ENCODE results near the gene ISG15. TPM values are rescaled to one million over a fixed set of nuclear protein-coding genes. Genes with fewer than 3 reads are reported as not detected.
"Not testable (repeated sequence)": the region's sequence is repeated elsewhere in the genome, so short reads cannot be mapped to it uniquely, and the experiment has no call there.

The ISG15 gene
- total RNA-seq, 1 donor from 2014 or later: 11.0 TPM

DNA sequence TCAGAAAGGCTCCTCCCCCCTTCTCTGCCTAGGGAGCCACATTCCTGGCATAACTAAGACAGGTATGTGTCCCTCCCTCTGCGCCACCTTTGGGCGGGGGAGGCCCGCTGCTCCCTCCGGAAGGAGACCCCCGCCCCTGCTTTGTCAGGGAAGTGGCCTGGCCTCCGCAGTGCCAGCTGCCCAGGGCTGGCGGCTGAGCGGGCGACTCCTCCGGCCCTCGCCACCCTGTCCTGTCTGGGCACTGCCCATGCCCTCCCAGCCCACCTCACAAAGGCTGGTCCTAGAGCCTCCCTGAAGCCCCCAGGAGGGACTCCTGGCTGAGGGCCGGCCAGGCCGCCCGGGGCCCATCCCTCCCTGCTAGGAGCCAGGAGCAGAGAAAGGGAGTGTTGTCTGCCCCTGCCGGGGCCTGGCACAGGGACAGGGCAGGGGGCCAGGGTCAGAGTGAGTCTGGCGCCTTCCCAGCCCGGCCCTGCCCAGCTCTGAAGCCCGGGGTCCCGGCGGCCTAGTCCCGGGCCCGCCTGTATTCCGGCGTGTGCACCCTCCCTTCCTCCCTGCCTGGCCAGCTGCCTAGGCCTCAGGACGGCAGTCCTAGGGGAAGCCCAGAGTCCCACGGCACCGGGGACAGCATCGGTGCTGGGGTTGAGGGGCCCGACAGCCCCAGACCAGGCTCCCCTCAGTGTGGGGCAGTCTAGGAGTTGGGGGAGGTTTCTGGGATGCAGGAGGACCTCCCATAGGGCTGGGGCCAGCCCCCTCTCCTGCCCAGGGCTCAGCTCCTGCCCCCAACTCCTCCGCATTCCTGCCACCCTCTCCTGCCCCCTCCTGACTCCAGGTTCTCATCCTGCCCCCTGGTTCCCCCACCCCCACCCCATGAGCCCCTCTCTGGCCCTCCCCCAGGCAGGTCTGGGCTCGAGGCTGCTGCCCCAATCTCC lies 11.7 kb downstream of the ISG15 start:
- FAIRE-seq (no peak), DNase-seq (ENCODE audit: low spot score in 2 of 2) (no peak)

DNA sequence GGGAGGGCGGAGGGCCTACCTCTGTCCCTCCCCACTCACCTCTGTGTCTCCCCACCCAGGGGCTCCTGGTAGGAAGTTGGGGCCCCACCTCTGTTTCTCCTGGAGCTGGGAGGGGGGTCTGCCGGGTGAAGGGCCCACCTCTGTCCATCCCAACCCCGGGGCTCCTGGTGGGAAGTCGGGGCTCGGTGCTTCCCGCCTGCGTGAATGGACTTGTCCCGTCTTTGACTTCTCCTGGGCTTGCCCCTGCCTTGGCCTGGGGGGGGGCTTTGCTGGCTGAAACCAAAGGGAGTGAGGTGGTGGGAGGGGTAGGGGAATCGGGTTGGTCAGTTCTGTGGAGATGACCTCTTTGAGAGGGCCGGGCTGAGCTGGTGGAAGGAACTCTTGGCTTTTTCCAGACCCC lies 12.4 kb downstream of the ISG15 start:
- DNase-seq (ENCODE audit: low spot score in 2 of 2) (no peak), FAIRE-seq (no peak)

DNA sequence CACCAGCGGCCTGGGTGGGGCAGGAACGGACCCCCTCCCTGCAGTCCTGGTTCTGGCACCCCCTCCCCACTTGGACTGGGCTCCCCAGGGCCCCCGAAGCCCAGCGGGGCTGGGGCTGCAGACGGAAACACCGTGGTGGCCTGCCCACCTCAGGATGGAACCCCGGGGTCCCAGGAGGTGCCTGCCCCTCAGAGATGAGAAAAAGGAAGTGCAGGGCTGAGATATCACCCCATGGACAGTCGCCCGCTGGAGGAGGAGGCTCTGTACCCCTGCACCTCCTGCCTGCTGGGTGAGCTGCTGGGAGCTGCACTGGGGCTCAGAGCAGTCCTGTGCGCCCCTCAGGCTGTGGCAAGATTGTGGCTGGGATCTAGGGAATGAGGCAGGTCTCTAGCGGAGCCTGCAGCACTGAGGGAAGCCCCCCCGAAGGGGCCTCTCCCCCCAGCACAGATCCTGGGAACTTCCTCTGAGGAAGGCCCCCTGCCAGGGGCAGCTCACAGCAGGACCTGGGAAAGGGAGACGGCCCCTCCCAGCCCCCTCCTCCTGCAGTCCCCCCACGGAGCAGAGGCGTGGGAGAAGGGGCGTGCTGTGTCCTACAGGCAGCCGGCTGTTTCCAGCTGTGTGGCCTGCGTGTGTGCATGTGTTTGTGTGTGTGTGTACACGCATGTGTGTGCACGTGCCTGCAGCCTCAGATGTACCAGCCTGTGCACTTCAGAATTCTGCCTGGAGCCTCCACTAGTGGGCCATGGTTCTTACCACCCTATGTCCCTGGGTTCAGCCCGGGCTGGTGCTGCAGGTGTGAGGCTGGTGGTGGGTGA lies 13.5 kb downstream of the ISG15 start:
- DNase-seq (ENCODE audit: low spot score in 2 of 2): no peak
- FAIRE-seq: no peak

DNA sequence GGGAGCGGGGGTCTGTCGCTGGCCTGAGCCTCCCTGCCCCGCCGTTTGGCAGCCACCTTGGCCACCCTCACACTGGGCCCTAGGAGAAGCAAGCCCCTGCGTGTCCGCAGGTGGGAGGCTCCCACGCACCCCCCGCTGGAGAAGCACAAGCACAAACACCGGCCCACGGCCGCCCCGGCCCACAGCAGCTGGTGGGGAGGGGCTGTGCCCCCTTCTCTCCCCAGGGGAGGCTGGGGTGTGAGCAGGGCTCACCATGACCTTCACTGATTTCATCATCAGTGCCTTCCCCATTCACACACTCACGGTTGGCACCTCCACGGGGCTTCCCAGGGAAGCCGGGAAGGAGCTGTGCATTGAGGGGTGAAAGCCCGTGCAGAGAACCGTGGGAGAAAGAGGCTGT lies 14.5 kb downstream of the ISG15 start:
- DNase-seq (ENCODE audit: low spot score in 2 of 2) (no peak), FAIRE-seq (no peak)

DNA sequence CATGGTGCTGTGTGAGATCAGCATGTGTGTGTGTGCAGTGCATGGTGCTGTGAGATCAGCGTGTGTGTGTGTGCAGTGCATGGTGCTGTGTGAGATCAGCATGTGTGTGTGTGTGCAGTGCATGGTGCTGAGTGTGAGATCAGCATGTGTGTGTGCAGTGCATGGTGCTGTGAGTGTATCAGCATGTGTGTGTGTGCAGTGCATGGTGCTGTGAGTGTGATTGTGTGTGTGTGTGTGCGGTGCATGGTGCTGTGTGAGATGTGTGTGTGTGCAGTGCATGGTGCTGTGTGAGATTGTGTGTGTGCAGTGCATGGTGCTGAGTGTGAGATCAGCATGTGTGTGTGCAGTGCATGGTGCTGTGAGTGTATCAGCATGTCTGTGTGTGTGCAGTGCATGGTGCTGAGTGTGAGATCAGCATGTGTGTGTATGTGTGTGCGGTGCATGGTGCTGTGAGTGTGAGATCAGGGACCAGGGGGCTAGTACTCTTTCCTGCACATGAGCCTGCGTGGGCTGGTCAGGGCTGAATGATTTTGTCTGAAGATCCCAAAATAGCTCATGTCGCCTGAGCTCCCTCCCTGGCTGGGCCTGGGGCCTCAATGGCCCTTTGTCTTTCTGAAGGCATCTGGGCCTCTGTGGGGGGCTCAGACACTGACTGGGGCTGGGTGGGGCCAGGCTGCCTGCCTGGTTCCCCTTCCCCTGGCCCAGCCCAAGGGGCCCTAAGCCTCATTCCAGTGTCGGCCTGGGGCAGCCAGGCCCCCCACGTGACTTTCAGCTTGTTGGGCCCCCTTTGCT lies 17.8 kb downstream of the ISG15 start:
- not testable (repeated sequence) for DNase-seq (ENCODE audit: low spot score in 2 of 2); FAIRE-seq

DNA sequence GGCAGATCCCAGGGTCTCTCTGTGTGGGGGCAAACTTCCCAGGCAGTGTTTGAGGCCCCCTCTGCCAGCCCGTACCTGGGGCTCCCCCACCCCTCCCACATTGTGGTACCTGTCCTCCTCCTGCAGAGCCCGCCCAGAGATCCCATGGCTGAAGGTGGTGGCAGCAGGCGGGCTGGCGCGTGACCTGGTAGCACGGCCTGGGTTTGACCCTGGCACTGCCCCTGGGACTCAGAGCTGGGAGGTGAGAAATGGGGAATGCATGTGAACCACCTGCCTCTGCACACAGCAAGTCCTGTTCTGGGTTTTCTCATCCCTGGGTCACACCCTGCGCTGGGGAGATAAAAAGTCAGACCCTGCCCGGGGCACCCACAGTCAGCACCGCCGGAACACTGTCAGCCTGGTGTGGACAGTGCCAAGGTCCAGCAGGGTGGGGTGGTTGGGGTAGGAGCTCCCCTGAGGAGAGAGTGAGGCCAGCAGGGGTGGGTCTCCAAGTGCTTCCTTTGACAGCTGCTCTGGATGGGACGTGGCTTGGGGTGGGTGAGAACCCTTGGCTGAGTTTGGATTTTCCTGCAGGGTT lies 18.4 kb downstream of the ISG15 start:
- FAIRE-seq: no peak
- no peak for DNase-seq (ENCODE audit: low spot score in 2 of 2)

DNA sequence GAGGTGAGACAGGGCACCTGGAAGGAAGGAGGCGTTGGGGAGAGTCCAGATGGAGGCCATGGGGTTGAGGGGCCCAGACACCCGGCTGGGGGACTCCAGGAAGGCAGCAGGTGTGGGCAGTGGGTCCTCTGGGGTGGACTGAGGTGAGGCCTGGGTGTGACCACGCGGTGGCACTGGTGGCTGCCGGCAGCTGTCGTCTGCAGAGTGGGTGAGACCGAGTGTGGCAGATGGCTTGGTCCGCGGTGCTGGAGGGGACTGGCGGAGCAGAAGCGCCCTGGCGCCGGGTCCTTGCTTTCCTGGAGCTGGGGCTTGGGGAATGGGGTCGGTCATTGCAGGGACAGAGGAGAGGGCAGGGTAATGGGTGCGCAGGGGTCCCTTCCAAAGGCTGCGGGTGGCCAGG lies 19.1 kb downstream of the ISG15 start:
- DNase-seq (ENCODE audit: low spot score in 2 of 2) (no peak), FAIRE-seq (no peak)

DNA sequence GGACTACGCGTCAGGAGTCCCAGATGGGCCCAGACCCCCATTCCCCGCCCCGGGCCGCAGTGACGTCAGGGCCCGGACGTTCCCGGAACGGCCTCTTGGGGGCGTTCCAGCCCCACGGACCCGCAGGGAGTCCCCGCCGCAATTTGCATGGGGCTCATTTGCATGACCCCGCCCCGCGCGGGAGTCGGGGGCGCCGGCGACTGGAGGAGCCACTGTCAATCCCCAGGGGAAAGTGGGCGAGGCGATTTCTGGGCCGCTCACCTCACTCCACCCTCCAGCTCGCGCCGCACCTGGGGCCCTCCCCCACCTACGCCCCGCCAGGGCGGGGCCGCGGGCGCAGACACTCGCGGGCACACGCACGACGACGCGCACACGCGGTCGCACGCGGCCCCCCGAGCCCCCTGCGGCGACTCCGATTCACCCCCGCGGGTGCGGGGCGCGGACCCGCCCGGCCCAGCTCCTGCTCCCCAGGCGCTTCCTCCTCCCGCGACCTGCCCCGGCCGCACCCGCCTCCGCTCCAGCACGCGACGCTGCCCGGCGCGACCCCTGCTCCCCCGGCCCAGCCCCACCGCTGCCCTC lies 19.8 kb downstream of the ISG15 start:
- DNase-seq (ENCODE audit: low spot score in 2 of 2) (peak; percentile 90 to 91), FAIRE-seq (no peak)

DNA sequence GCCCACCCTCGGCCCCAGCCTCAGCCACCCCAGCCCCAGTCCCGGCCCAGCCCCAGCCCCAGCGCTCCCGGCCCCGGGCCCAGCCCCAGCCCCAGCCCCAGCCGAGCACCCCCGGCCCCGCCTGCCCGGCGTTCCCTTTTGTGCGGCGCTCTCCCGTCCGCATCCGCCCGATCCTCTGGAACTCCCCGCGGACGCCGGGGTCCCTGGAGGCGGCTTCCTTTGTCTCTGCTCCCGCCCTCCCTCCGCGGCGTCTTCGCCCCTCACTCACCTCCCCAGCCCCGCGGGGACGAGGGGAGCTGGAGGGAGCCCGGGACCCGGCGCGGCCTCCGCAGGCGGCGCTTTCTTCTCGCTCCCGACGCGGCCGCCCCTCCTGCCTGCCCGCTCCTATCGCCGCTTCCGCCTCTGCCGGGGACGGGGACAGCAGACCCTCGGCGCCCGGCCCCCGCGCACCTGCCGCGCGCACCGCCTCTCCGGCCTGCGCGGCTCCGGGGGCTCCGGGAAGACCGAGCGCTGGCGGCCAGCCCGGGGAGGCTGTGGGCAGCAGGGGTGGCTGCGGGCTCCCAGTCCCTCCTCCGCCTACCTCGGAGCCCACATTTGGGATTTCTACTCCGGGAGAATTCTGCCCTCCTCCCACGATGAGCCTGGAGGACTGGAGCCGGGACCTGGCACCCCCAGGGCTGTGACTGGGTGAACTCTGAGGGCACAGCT lies 20.6 kb downstream of the ISG15 start:
- DNase-seq (ENCODE audit: low spot score in 2 of 2) (no peak), FAIRE-seq (no peak)

DNA sequence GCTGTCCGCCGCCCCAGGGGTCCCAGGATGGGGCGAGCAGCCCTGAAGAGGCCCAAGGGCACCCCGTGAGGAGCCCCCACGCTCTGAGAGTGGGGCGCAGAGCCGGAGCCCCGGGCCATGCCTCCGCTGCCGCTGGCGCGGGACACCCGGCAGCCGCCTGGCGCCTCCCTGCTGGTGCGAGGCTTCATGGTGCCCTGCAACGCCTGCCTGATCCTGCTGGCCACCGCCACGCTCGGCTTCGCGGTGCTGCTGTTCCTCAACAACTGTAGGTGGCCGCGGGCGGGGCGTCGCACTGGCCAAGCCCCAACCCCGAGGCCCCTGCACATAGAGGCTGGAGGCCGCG lies 21.1 kb downstream of the ISG15 start:
- DNase-seq (ENCODE audit: low spot score in 2 of 2) (no peak), FAIRE-seq (no peak)

DNA sequence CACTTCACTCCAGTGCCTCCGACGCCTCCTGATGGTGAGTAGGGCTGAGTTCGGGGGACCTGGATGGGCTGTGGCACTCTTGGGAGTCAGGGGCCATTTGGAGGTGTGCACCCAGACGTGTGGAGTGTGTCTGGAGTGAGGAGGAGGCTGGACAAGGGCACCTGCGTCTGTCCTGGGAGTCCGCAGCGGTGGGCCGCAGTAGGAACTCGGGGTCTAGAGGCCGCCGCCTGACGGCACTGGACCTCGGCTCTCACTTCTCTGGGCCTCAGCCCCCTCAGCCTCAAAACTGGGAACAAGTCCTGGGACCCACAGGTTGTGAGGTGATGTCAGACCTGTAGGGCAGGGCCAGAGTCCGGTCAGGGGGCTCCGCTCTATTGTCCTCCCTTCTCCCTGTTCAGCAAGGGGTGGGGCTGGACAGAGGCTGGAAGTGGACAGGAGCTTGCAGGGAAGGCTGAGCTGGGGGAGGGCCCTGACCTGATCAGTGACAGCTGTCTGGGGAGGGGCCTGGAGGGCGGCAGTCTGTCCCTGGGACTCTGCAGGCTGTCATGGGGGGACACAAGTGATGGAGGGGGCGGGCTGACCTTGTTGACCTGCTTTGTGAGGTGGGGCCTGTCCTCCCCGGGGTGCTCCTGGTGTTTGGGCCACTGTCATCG lies 22.1 kb downstream of the ISG15 start:
- no peak for DNase-seq (ENCODE audit: low spot score in 2 of 2)
- FAIRE-seq: no peak

DNA sequence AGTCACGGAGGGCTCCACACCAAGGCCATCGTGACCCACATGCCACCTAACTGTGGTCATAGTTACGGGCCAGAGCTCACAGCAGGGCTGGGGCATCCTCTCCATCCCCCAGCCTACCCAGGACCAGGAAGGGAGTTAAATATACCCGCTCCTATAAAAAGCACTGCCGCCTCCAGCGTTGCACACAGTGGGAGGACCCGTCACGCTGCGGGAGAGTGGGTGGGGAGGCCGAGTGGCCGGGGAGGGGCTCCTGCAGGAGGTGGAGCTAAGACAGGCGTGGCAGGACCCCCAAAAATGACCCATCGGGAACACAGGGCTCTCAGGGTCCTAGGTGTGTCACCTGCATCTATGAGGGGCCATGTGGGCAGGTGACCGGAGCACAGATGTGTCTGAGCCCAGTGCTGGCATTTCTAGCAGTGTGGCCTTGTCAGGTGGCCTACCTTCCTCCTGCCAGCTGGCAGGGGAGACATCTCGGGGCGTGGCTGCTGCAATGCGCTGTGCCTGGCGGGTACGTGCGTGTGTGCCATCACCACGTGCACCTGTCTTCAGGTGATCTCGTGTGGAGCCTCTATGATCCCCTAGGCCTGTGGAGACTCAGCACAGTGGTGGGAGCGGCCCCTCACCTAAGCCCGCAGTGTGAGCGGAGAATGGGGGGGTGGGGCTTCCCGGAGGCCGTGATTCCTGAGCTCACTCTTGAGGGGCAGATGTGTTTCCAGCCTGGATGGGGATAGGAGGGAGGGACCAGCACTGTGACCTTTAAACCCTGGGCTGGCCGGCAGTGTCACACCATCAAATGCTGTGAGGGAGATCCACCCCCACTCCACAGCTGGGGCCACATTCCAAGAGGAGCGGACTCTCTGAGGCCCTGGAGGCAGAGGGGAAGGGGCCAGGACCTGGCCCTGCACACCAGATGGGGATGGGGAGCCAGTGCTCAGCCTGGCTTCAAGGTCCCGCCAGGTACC lies 24.4 kb downstream of the ISG15 start:
- no peak for DNase-seq (ENCODE audit: low spot score in 2 of 2)
- FAIRE-seq: no peak

DNA sequence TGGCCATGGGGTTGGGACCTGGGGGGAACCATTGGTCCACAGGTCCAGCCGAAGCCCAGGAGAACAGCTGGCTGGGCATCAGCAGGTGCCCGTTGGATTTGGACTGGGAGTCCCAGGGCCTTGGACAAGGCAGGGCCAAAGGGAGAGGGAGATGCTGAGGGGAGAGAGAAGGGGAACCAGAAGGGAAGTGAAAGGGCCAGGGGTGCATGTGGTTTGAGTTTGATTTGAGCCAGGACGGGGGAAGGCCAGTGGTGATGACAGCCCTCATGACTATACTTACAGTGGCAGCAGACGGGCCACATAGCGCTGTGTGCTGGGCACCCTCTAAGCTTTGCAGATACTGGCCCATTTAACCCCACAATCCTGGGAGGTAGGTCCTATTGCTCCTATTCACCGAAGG lies 25.4 kb downstream of the ISG15 start:
- FAIRE-seq (no peak), DNase-seq (ENCODE audit: low spot score in 2 of 2) (no peak)

DNA sequence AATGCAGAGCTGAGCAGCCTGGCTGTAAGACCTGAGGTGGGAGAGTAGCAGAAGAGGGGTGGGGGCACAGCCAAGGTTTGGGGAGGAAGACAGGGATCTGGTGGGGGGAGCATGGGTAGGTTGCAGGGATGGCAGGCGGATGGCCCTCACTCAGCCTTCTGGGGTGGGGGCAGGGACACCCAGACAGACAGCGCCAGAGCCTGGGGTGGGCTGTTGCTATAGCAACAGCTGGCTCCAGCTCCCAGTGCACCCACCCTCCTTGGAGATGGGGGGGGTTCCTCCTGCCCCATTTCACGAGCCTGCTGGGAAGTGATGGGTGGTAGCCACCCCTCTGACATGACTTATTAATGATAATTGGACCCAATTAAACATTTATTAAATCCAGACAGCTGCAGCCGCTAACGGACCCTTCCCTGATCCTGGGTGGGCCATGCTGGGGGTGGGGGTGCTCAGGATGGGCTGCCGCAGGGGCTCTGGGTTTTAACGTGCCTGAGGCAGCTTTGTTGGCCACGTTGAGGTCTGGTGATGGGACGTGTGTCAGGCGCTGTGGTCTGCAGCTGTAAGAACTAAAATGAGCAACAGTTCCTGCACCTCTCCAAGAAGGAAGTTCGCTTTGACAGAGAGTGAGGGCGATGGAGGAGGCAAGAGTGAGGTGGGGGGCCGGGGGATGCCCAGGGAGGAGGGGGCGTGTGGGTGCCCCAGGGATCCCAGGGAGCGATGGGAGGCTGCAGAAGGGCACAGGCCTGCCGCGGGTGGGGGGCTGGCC lies 26.0 kb downstream of the ISG15 start:
- FAIRE-seq (no peak), DNase-seq (ENCODE audit: low spot score in 2 of 2) (no peak)

DNA sequence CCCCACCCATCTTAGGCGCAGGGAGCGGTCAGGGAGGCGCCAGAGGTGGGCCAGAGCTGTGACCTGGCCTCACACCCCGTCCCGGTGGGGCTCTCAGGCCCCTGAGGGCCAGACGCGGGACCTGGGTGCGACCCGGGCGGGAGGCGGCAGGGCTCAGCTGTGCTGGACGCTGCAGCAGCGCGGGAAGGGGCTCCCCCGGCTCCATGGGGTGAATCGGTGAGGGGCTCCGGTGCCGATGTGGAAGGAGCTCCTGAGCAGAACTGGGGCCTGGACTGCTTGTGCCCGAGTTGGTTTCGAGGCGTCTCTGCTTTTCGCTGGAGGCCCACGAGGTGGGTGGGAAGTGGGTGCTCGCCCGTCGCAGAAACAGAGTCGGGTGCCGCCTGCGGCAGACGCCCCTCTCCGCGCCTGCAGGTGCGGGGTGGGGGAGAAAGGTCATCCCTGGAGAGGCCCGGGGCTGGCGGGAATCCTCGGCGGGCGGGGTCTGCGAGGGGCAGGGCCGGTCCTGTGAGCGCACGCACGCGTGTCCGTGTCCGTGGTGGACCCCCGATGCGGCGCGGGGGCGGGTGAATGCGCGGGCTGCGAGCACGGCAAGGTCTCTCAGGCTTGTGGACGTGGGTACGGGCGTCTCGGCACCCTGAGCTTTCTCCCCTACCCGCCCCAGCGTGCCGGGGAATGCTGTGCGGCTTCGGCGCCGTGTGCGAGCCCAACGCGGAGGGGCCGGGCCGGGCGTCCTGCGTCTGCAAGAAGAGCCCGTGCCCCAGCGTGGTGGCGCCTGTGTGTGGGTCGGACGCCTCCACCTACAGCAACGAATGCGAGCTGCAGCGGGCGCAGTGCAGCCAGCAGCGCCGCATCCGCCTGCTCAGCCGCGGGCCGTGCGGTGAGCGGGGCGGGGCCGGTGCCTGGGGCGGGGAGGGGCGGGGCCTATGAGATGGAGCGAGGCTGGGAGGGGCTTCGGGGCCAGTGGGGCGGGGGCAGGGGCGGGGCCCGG lies 27.0 kb downstream of the ISG15 start:
- FAIRE-seq (no peak), DNase-seq (ENCODE audit: low spot score in 2 of 2) (peak; percentile 95 to 98)

DNA sequence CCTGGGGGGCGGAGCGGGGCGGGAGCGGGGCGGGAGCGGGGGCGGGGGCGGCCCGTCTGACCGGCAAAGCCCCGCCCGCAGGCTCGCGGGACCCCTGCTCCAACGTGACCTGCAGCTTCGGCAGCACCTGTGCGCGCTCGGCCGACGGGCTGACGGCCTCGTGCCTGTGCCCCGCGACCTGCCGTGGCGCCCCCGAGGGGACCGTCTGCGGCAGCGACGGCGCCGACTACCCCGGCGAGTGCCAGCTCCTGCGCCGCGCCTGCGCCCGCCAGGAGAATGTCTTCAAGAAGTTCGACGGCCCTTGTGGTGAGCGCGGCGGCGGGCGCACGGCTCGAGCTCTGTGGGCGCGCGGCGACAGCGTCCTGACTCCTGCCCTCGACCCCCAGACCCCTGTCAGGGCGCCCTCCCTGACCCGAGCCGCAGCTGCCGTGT lies 27.8 kb downstream of the ISG15 start:
- DNase-seq (ENCODE audit: low spot score in 2 of 2) (no peak), FAIRE-seq (no peak)
